ENCODE measurements around the gene CBFB.

The CBFB gene

DNA sequence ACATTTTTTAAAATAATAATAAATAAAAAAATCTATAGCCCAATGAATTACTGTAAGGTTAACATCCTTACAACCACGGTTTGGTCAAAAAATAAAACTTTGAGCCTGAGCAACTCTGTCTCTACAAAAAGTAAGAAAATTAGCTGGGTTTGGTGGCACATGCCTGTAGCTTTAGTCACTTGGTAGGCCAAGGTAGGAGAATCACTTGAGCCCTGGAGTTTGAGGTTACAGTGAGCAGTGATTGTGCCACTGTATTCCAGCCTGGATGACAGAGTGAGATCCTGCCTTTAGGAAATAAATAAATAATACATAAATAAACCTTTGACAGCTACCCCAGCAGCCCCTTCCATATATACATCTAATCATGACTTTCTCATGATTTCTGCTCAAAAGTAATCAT, 53.9 kb downstream of the CBFB start:
- Mint-ChIP-seq H3K4me3 (no peak overlapping the region), H3K4me1 (ENCODE audit: low read depth) (no peaks in the 10 kb centered on the region), H3K27ac (no peak overlapping the region), H3K36me3 (ENCODE audit: low read depth) (peaks cover 80% of the 10 kb centered on the region), H3K9me3 (no peaks in the 10 kb centered on the region), H3K27me3 (no peaks in the 10 kb centered on the region)
- intact Hi-C loops (cut with micrococcal nuclease), result no loop called here

DNA sequence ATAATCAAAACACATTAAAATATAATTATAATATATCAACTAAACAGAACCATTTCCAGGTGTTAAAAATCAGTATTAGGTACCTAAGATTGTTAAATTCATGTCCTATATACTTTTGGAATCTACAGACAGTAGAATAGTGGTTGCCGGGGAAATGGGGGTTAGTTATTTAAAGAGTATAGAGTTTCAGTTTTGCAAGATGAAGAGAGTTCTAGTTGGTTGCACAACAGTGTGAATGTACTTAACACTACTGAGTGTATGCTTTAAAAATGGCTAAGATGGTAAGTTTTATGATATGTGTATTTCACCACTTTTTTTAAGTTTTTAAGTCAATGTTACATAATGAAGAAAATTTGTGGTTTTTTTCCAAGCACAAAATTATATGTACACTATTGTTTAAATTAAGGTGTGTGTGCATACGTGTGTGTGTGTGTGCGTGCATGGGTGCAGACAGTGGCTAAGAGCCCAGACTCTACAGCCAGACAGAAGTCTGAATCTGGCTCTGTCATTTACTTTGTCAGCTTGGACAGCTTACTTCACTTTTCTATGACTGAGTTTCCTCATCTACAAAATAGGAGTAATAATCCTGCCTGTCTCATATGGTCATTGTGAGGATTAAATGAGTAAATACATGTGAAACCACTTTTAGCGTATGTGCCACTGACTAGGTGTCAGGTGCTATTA, 55.5 kb downstream of the CBFB start:
- Mint-ChIP-seq H3K27ac (no peak overlapping the region), H3K4me1 (ENCODE audit: low read depth) (no peaks in the 10 kb centered on the region), H3K27me3 (no peaks in the 10 kb centered on the region), H3K4me3 (no peak overlapping the region), H3K9me3 (no peaks in the 10 kb centered on the region), H3K36me3 (ENCODE audit: low read depth) (peaks cover 73% of the 10 kb centered on the region)
- intact Hi-C loops (cut with micrococcal nuclease), result no loop called here

DNA sequence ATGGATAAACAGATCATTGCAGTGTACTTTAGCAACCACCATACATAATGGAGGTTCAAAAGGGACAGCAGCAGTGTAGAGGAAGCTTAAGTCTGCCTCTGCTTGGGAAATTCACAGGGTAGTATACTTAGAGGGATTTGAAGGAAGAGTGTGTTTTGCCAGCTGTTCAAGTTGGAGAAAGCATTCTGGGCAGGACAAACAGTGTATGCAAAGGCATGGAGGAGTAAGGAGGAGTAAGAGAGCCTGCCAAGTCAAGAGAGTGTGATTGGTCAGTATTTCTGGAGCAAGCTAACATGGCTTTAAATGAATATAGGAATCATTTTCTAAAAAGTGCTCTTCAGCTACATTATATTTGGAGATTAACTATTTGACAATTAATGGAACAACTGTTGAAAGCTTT, 57.9 kb downstream of the CBFB start:
- H3K4me3 Mint-ChIP-seq, result no peak overlapping the region
- H3K4me1 Mint-ChIP-seq (ENCODE audit: low read depth), result peaks cover 6% of the 10 kb centered on the region
- H3K9me3 Mint-ChIP-seq, result no peaks in the 10 kb centered on the region
- intact Hi-C loops (cut with micrococcal nuclease), result no loop called here
- H3K27me3 Mint-ChIP-seq, result no peaks in the 10 kb centered on the region
- H3K36me3 Mint-ChIP-seq (ENCODE audit: low read depth), result peaks cover 63% of the 10 kb centered on the region
- H3K27ac Mint-ChIP-seq, result no peak overlapping the region

DNA sequence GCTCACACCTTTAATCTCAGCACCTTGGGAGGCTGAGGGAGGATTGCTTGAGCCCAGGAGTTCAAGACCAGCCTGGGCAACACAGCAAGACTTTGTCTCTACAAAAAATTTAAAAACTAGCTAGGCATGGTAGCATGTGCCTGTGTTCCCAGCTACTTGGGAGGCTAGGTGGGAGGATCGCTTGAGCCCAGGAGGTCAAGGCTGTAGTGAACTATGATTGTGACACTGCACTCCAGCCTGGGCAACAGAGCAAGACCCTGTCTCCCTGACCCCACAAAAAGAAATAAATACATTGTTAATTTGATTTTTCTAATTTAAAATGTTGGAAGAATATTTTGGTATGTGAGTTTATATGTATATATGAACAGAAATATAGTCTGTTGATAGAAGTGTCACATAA, 58.3 kb downstream of the CBFB start:
- Mint-ChIP-seq H3K27me3 (no peaks in the 10 kb centered on the region), H3K4me1 (ENCODE audit: low read depth) (peaks cover 6% of the 10 kb centered on the region), H3K36me3 (ENCODE audit: low read depth) (peaks cover 65% of the 10 kb centered on the region), H3K9me3 (no peaks in the 10 kb centered on the region), H3K4me3 (no peak overlapping the region), H3K27ac (no peak overlapping the region)
- intact Hi-C loops (cut with micrococcal nuclease), result no loop called here

DNA sequence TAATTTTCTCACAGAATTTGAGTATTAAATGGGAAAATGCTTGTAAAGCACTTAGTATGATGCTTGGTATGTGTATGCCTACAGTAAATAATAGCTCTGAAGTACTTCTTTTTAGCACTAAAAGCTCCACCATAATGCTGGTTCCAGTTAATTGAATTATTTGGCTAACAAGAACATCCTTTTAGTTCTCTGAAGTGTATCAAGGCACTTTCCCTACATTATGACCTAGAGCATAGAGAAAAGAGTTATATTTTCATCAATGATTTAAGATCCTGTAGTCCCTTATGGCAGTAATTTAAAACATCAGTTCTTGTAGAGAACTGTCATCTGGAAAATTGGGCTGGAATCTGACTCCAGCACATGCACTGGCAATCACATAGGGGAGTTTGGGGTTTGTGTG, 58.9 kb downstream of the CBFB start:
- Mint-ChIP-seq H3K9me3 (no peaks in the 10 kb centered on the region), H3K4me3 (no peak overlapping the region), H3K4me1 (ENCODE audit: low read depth) (peaks cover 6% of the 10 kb centered on the region), H3K36me3 (ENCODE audit: low read depth) (peaks cover 68% of the 10 kb centered on the region), H3K27ac (no peak overlapping the region), H3K27me3 (no peaks in the 10 kb centered on the region)
- intact Hi-C loops (cut with micrococcal nuclease), result no loop called here

DNA sequence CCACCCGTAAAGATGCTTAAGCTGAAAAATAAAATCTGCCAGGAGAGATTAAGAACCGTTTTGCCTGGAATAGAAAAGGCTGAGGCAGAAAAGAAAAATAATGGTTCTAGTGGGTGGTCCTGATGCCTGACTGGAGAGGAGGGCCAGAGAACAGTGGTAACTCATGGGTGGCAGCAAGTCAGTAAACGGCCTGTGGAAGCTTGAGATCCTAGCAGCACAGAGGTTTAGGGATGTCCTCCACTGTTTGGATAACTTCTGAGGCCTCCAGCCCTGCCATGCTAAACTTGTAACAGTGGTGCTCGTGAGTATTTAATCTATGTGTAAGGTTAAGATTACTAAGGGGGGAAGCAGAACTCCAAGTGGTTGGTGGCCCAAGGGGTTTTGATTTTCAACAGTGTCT, 59.6 kb downstream of the CBFB start:
- H3K4me1 Mint-ChIP-seq (ENCODE audit: low read depth), result peaks cover 6% of the 10 kb centered on the region
- no peaks in the 10 kb centered on the region for H3K27me3 Mint-ChIP-seq
- H3K36me3 Mint-ChIP-seq (ENCODE audit: low read depth), result peaks cover 70% of the 10 kb centered on the region
- H3K4me3 Mint-ChIP-seq, result no peak overlapping the region
- H3K27ac Mint-ChIP-seq, result no peak overlapping the region
- no peaks in the 10 kb centered on the region for H3K9me3 Mint-ChIP-seq
- intact Hi-C loops (cut with micrococcal nuclease), result no loop called here

DNA sequence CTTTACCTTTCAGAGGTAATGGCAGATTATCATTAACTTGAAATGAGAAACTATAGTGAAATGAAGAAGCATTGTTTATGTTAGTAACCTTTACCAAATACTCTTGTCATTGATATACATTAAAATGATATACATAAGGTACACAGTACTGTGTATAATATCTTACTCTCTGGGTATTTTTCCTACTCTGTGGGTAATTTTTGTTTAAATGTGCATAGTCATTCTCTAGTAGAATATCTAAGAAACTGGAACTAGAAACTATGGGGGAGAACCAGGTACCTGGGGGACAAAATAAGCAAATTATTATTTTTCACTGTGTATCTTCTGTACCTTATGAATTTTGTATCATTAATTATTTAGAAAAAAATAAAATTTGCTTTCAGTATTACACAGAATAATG, 60.2 kb downstream of the CBFB start:
- H3K9me3 Mint-ChIP-seq, result no peaks in the 10 kb centered on the region
- H3K27ac Mint-ChIP-seq, result no peak overlapping the region
- intact Hi-C loops (cut with micrococcal nuclease), result no loop called here
- H3K36me3 Mint-ChIP-seq (ENCODE audit: low read depth), result peaks cover 71% of the 10 kb centered on the region
- no peaks in the 10 kb centered on the region for H3K27me3 Mint-ChIP-seq
- peaks cover 6% of the 10 kb centered on the region for H3K4me1 Mint-ChIP-seq (ENCODE audit: low read depth)
- no peak overlapping the region for H3K4me3 Mint-ChIP-seq

DNA sequence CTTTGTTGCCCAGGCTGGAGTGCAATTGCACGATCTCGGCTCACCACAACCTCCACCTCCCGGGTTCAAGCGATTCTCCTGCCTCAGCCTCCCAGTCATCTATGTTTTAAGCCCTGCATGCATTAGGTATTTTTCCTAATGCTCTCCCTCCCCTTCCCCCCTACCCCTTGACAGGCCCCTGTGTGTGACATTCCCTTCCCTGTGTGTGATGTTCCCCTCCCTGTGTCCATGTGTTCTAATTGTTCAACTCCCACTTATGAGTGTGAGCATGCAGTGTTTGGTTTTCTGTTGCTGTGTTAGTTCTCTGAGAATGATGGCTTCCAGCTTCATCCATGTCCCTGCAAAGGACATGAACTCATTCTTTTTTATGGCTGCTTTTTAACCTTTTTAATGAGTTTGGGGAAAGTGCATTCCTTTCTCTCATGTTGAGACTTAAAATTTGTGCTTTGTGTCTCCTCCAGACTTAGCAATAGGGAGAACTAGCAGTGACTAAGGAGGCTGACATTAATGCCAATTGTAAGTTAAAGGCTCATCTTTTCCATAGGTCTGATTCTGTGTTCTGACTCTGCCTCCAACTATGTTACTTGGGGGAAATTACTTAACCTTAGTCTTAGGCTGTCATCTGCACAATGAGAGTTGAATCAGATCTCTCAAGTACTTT, 63.1 kb downstream of the CBFB start:
- Mint-ChIP-seq H3K4me1 (ENCODE audit: low read depth) (peaks cover 6% of the 10 kb centered on the region), H3K27me3 (no peaks in the 10 kb centered on the region), H3K9me3 (no peaks in the 10 kb centered on the region), H3K4me3 (no peak overlapping the region), H3K27ac (no peak overlapping the region), H3K36me3 (ENCODE audit: low read depth) (peaks cover 62% of the 10 kb centered on the region)
- intact Hi-C loops (cut with micrococcal nuclease), result no loop called here

DNA sequence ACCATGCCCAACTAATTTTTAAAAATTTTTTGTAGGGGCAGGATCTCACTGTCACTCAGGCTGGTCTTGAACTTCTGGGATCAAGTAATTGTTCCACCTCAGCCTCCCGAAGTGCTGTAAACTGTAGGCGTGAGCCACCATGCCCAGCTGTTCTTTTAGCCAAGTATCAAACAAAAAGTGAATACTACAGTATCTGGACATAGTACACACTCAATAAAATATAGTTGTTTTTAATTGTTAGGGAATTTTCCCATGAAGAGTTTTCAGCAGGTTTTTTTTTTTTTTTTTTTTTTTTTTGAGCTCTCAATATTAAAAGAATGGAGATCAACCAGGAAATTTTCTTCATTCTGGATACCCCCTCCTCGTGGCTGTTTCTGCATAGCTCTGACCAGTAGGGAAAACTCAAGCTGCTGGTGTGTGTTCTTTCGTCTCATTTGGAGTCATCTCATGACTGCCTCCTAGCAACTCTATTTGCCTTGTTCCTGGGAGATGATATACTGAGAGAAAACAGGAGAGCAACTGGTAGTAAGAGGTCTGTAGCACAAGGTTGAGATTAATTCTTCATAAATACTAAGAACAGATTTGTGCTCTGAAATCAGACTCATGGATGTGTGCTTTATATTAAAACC, 64.3 kb downstream of the CBFB start:
- H3K27me3 Mint-ChIP-seq, result no peaks in the 10 kb centered on the region
- no peak overlapping the region for H3K4me3 Mint-ChIP-seq
- intact Hi-C loops (cut with micrococcal nuclease), result no loop called here
- H3K27ac Mint-ChIP-seq, result no peak overlapping the region
- peaks cover 6% of the 10 kb centered on the region for H3K4me1 Mint-ChIP-seq (ENCODE audit: low read depth)
- H3K9me3 Mint-ChIP-seq, result no peaks in the 10 kb centered on the region
- H3K36me3 Mint-ChIP-seq (ENCODE audit: low read depth), result peaks cover 62% of the 10 kb centered on the region

DNA sequence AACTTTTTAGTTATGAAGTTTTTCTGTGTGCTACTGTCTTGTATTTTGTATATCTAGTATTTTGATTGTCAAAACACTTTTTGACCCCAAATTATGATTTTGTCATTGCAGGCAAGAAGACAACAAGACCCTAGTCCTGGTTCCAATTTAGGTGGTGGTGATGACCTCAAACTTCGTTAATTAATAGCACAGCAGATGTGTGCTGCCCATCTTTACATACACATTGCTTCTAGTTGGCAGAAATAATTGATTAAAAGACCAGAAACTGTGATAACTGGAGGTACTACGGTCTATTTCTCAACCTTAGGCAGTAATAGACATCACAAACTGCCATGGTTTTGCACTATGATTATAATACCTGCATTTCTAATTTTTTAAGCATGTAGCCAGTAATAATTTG, 69.7 kb downstream of the CBFB start:
- no peak overlapping the region for H3K4me3 Mint-ChIP-seq
- peaks cover 58% of the 10 kb centered on the region for H3K36me3 Mint-ChIP-seq (ENCODE audit: low read depth)
- H3K4me1 Mint-ChIP-seq (ENCODE audit: low read depth), result no peaks in the 10 kb centered on the region
- no peak overlapping the region for H3K27ac Mint-ChIP-seq
- intact Hi-C loops (cut with micrococcal nuclease), result no loop called here
- H3K27me3 Mint-ChIP-seq, result no peaks in the 10 kb centered on the region
- H3K9me3 Mint-ChIP-seq, result no peaks in the 10 kb centered on the region

DNA sequence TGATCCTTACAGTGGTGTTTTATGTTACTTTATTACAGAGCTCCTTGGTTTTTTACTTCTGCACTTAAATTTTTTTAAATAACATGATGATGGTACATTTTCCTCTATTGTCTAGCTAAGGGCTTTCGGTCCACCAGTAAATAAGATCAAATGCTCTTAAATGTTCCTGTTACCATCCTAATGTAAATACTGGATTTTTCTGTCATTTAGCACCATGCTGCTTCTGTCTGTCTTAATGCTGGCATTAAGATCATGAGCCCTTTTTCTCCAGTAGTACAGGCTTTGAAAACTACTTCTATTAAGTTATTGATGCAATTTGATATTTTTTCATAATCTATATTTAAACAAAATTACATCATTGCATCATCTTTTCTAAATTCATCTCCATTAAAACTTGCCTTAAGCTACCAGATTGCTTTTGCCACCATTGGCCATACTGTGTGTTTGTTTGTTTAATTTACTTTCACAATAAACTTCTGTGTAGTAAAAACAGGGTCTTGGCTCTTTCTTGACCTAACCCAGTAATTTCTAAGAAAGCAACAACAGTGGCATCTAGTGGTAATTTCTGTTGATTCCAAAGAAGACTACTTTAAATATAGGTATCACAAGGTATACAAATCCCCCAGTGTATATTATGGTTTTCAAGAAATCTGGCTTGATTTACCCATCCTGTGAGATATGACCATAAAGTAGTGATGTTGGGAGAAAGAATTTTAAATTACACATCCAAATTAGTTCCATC, 71.8 kb downstream of the CBFB start:
- intact Hi-C loops (cut with micrococcal nuclease), result loop anchor here (10.0 kb wide), 1 partner anchor 54 kb away; the partner anchor contains the start of genes B3GNT9, FBXL8 and TRADD
- H3K27me3 Mint-ChIP-seq, result no peaks in the 10 kb centered on the region
- peaks cover 37% of the 10 kb centered on the region for H3K36me3 Mint-ChIP-seq (ENCODE audit: low read depth)
- no peak overlapping the region for H3K4me3 Mint-ChIP-seq
- no peak overlapping the region for H3K27ac Mint-ChIP-seq
- peaks cover 21% of the 10 kb centered on the region for H3K4me1 Mint-ChIP-seq (ENCODE audit: low read depth)
- H3K9me3 Mint-ChIP-seq, result no peaks in the 10 kb centered on the region

DNA sequence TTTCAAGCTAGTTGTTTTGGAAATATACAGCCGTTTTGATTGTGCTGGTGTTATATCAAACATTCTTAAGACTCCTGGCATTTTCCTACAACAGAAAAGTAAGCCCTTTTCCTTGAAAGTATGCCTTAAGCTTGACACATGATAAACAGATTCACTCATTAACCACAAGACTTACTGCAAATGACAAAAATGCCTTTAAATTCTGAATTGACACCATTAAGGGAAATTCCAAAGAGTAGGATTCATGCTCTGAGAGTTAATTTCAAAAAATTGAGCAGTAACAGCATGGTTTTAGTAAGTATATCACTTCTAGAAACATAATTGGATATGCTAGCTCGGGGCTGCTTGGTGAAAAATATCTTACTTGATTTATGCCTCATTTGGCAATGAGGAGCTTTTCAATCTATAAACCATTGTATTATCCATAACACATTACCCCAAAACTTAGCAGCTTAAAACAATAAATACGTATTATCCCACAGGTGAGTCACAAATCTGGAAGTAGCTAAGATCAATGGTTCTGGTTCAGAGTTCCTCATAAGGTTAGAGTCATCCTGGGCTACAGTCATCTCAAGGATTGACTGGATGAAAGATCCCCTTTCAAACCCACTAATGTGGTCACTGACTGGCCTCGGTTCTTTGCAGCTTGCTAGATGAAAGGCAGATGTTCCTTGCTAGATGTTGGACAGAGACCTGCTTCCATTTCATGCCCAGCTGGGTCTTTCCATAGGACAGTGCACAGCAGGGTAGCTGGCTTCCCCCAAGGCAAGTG, 72.5 kb downstream of the CBFB start:
- peaks cover 37% of the 10 kb centered on the region for H3K36me3 Mint-ChIP-seq (ENCODE audit: low read depth)
- intact Hi-C loops (cut with micrococcal nuclease), result loop anchor here (10.0 kb wide), 1 partner anchor 53 kb away; the partner anchor contains the start of genes B3GNT9, FBXL8 and TRADD
- peaks cover 29% of the 10 kb centered on the region for H3K4me1 Mint-ChIP-seq (ENCODE audit: low read depth)
- H3K4me3 Mint-ChIP-seq, result no peak overlapping the region
- H3K27me3 Mint-ChIP-seq, result no peaks in the 10 kb centered on the region
- H3K9me3 Mint-ChIP-seq, result no peaks in the 10 kb centered on the region
- no peak overlapping the region for H3K27ac Mint-ChIP-seq

DNA sequence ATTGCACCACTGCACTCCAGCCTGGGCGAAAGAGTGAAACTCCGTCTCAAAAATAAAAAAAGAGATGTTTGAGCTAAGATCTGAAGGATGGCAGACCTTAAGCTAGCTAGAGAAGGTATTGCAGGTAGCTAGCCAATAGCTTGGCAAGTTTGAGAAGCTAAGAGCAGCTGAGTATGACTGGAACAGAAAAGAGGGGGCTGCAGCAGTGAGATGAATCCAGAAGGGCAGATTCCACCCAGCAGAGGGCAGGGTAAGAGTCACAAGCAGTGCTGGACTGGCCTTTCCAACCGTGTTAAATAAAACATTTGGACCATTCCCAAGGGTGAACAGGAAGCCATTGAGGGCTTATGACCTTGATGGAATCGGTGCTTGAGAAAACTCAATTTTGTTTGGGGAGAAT, 75.1 kb downstream of the CBFB start:
- H3K27ac Mint-ChIP-seq, result peak overlapping the region; percentile 60
- no peak overlapping the region for H3K4me3 Mint-ChIP-seq
- H3K27me3 Mint-ChIP-seq, result no peaks in the 10 kb centered on the region
- peaks cover 31% of the 10 kb centered on the region for H3K4me1 Mint-ChIP-seq (ENCODE audit: low read depth)
- H3K9me3 Mint-ChIP-seq, result no peaks in the 10 kb centered on the region
- peaks cover 18% of the 10 kb centered on the region for H3K36me3 Mint-ChIP-seq (ENCODE audit: low read depth)
- intact Hi-C loops (cut with micrococcal nuclease), result loop anchor here (10.0 kb wide), 1 partner anchor 51 kb away; the partner anchor contains the start of genes B3GNT9, FBXL8 and TRADD

Data from dendritic cell treated with granulocyte-macrophage colony-stimulating factor and Interleukin-4, amounts not matched to agents 40 ng/mL and 50 ng/mL, for 4 days (primary cell).